Measurements from ENCODE around the gene KLHL3.

The KLHL3 gene

GRCh38 chr5:137610598-137610997 is 125.3 kb downstream of the KLHL3 start:
- Histone ChIP-seq H3K27me3 (ENCODE audit: control insufficient read depth, insufficient read depth, low read length) (no peaks in the 10 kb centered on the region), H3K9me3 (ENCODE audit: control insufficient read depth, low read length) (no peaks in the 10 kb centered on the region), H3K4me1 (ENCODE audit: control insufficient read depth, insufficient read depth, low read length) (no peaks in the 10 kb centered on the region), H3K4me3 (ENCODE audit: low read length) (no peak overlapping the region), H3K9ac (ENCODE audit: low read length) (no peak overlapping the region), H3K36me3 (ENCODE audit: control insufficient read depth, insufficient read depth, low read length) (no peaks in the 10 kb centered on the region)

- Histone ChIP-seq H3K36me3 (ENCODE audit: control insufficient read depth, insufficient read depth, low read length) (no peaks in the 10 kb centered on the region), H3K9me3 (ENCODE audit: control insufficient read depth, low read length) (no peaks in the 10 kb centered on the region), H3K4me3 (ENCODE audit: low read length) (no peak overlapping the region), H3K27me3 (ENCODE audit: control insufficient read depth, insufficient read depth, low read length) (no peaks in the 10 kb centered on the region), H3K4me1 (ENCODE audit: control insufficient read depth, insufficient read depth, low read length) (peaks cover 6% of the 10 kb centered on the region), H3K9ac (ENCODE audit: low read length) (no peak overlapping the region)
These were observed 126.8 kb downstream of the KLHL3 start for GRCh38 chr5:137609127-137609526.

DNA sequence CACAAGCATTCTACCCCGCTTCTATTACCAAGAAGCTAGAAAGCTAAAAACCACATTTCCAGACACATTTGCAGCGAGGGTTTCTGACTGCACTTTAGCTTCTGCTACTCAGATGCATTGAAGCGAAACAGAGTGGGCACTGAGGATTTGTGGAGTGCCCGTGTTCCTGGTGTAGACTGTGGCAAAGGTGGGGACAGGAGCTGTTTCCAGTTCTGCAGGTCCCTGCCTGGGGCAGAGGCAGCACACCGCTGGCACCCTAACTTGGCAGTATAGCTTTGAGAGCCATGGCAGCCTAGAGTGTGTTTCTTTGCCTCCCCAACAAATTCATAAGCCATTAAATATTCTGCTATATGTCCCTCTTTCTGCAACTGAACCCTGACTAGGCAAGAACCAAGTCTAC is 128.1 kb downstream of the KLHL3 start:
- Histone ChIP-seq H3K4me1 (ENCODE audit: control insufficient read depth, insufficient read depth, low read length) (peaks cover 6% of the 10 kb centered on the region), H3K9me3 (ENCODE audit: control insufficient read depth, low read length) (no peaks in the 10 kb centered on the region), H3K36me3 (ENCODE audit: control insufficient read depth, insufficient read depth, low read length) (no peaks in the 10 kb centered on the region)

GRCh38 chr5:137606401-137606800 is 129.5 kb downstream of the KLHL3 start:
- peaks cover 6% of the 10 kb centered on the region for H3K4me1 ChIP-seq (ENCODE audit: control insufficient read depth, insufficient read depth, low read length)
- no peak overlapping the region for H3K9ac ChIP-seq (ENCODE audit: low read length)
- H3K27me3 ChIP-seq (ENCODE audit: control insufficient read depth, insufficient read depth, low read length) = no peaks in the 10 kb centered on the region
- no peak overlapping the region for H3K4me3 ChIP-seq (ENCODE audit: low read length)
- no peaks in the 10 kb centered on the region for H3K9me3 ChIP-seq (ENCODE audit: control insufficient read depth, low read length)
- H3K36me3 ChIP-seq (ENCODE audit: control insufficient read depth, insufficient read depth, low read length) = no peaks in the 10 kb centered on the region

More for the DNA sequence above, 128.1 kb downstream of the KLHL3 start:
- H3K27me3 ChIP-seq (ENCODE audit: control insufficient read depth, insufficient read depth, low read length) = no peaks in the 10 kb centered on the region
- H3K9ac ChIP-seq (ENCODE audit: low read length) = no peak overlapping the region
- no peak overlapping the region for H3K4me3 ChIP-seq (ENCODE audit: low read length)

DNA sequence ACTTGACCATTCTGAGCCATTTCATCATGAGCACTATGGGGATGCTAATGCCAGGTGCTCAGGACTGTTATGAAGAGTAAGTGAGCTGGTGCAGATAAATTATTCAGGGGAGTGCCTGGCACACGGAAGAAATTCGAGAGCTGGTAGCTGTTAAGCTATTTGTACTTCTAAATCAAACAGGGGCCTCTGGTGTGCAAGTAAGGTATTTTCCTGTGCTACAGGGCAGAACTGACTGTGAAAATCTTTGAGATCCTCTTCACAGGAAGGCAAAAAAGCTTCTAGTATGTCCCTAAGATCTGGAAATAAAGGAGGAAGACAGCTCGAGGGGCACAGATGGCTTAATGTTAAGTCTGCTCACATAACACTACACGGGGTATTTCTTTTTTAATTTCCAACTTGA is 130.5 kb downstream of the KLHL3 start:
- no peak overlapping the region for H3K4me3 ChIP-seq (ENCODE audit: low read length)
- peaks cover 6% of the 10 kb centered on the region for H3K4me1 ChIP-seq (ENCODE audit: control insufficient read depth, insufficient read depth, low read length)
- no peaks in the 10 kb centered on the region for H3K27me3 ChIP-seq (ENCODE audit: control insufficient read depth, insufficient read depth, low read length)
- no peaks in the 10 kb centered on the region for H3K9me3 ChIP-seq (ENCODE audit: control insufficient read depth, low read length)
- H3K9ac ChIP-seq (ENCODE audit: low read length) = no peak overlapping the region
- H3K36me3 ChIP-seq (ENCODE audit: control insufficient read depth, insufficient read depth, low read length) = no peaks in the 10 kb centered on the region

DNA sequence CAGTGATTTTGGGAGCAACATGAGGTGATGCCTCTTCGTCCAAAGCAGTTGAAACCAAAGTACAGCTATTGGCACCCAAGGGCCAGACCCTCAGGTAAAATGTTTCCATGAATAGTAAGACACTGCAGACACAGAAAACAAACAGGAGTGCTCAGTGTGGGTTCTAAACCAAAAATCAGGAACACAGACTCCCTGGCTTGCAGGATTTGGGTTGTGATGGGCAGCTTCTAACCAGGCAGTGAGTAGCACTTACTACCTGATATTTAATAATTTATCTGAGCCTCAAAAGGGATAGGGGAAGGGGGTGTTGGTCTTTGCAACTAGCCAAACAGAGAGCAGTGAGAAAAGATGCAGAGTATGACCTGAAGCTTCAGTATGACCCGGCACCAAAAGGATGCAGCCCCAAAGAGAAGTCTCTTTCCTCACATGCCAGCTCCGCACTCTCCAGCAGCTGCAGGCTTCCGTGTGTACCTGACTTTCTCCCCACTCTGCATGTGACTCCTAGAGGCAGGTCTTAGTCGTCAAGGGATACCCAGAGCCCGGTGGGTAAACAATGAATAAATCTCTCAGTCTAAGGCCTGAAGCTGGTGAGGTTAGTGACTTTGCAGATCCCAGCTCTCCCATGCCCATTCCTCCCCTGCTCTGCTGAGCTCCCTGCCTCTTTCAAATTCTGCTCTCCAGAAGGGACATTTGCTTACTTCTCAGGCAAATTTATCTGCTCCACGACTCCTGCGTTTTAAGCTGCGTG is 131.4 kb downstream of the KLHL3 start:
- H3K4me3 ChIP-seq (ENCODE audit: low read length) = no peak overlapping the region
- no peaks in the 10 kb centered on the region for H3K36me3 ChIP-seq (ENCODE audit: control insufficient read depth, insufficient read depth, low read length)
- H3K27me3 ChIP-seq (ENCODE audit: control insufficient read depth, insufficient read depth, low read length) = no peaks in the 10 kb centered on the region
- no peaks in the 10 kb centered on the region for H3K9me3 ChIP-seq (ENCODE audit: control insufficient read depth, low read length)
- H3K4me1 ChIP-seq (ENCODE audit: control insufficient read depth, insufficient read depth, low read length) = peaks cover 6% of the 10 kb centered on the region
- H3K9ac ChIP-seq (ENCODE audit: low read length) = no peak overlapping the region

- Histone ChIP-seq H3K9me3 (ENCODE audit: control insufficient read depth, low read length) (no peaks in the 10 kb centered on the region), H3K4me3 (ENCODE audit: low read length) (no peak overlapping the region), H3K36me3 (ENCODE audit: control insufficient read depth, insufficient read depth, low read length) (no peaks in the 10 kb centered on the region), H3K27me3 (ENCODE audit: control insufficient read depth, insufficient read depth, low read length) (no peaks in the 10 kb centered on the region), H3K9ac (ENCODE audit: low read length) (no peak overlapping the region), H3K4me1 (ENCODE audit: control insufficient read depth, insufficient read depth, low read length) (peaks cover 6% of the 10 kb centered on the region)
These were observed 132.0 kb downstream of the KLHL3 start for GRCh38 chr5:137603891-137604290.

GRCh38 chr5:137603356-137603755 is 132.5 kb downstream of the KLHL3 start:
- no peak overlapping the region for H3K9ac ChIP-seq (ENCODE audit: low read length)
- no peak overlapping the region for H3K4me3 ChIP-seq (ENCODE audit: low read length)
- no peaks in the 10 kb centered on the region for H3K9me3 ChIP-seq (ENCODE audit: control insufficient read depth, low read length)
- no peaks in the 10 kb centered on the region for H3K36me3 ChIP-seq (ENCODE audit: control insufficient read depth, insufficient read depth, low read length)
- no peaks in the 10 kb centered on the region for H3K27me3 ChIP-seq (ENCODE audit: control insufficient read depth, insufficient read depth, low read length)
- H3K4me1 ChIP-seq (ENCODE audit: control insufficient read depth, insufficient read depth, low read length) = peaks cover 6% of the 10 kb centered on the region

DNA sequence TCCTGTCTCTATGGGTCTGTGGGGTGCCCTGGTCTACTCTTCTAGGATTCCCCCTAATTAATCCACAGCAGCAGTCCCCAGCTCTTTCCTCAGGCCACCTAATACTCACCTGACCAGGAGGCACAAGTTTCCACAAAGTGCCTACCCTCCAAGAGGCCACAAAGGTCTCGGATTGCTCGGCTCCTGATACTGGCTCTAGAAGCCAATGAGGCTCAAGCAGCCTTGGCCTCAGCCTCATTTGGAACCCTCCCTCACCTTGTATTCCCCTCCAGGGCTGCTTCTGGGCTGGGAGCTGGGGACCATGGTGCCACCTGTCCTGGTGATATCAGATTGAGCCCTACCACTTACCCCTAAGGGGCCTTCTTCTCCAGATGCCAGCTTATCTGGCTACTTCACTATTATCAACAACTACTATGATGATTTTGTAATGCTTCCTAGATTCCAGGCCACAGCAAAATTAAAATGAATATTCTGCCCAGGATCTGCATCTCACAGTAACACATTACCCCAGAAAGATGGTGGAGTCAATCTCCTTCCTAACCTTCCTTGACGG is 133.1 kb downstream of the KLHL3 start:
- peaks cover 6% of the 10 kb centered on the region for H3K4me1 ChIP-seq (ENCODE audit: control insufficient read depth, insufficient read depth, low read length)
- no peak overlapping the region for H3K4me3 ChIP-seq (ENCODE audit: low read length)
- H3K9me3 ChIP-seq (ENCODE audit: control insufficient read depth, low read length) = no peaks in the 10 kb centered on the region
- H3K9ac ChIP-seq (ENCODE audit: low read length) = no peak overlapping the region
- no peaks in the 10 kb centered on the region for H3K27me3 ChIP-seq (ENCODE audit: control insufficient read depth, insufficient read depth, low read length)
- no peaks in the 10 kb centered on the region for H3K36me3 ChIP-seq (ENCODE audit: control insufficient read depth, insufficient read depth, low read length)

GRCh38 chr5:137600721-137601360 is 135.0 kb downstream of the KLHL3 start:
- Histone ChIP-seq H3K4me1 (ENCODE audit: control insufficient read depth, insufficient read depth, low read length) (peaks cover 6% of the 10 kb centered on the region), H3K36me3 (ENCODE audit: control insufficient read depth, insufficient read depth, low read length) (no peaks in the 10 kb centered on the region), H3K4me3 (ENCODE audit: low read length) (no peak overlapping the region), H3K9me3 (ENCODE audit: control insufficient read depth, low read length) (no peaks in the 10 kb centered on the region), H3K9ac (ENCODE audit: low read length) (no peak overlapping the region), H3K27me3 (ENCODE audit: control insufficient read depth, insufficient read depth, low read length) (no peaks in the 10 kb centered on the region)

DNA sequence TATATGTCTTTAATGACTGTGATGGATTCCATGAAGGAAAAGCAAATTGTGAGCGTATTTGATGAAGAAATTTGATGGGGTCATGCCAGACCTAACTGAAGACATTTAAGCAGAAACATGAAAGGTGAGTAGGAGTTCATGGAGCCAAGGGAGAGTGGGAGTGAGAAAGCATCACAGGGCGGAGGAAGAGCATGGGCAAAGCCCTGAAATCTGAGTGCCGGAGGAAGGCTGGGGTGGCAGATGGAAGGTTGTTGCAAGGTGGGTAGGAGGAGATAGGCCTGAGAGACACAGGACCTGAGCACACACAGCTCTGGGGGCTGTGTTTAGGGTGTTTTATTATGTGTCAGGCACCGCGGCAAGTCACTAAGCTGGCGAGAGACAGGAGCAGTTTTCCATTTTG is 136.4 kb downstream of the KLHL3 start:
- Histone ChIP-seq H3K4me3 (ENCODE audit: low read length) (no peak overlapping the region), H3K27me3 (ENCODE audit: control insufficient read depth, insufficient read depth, low read length) (no peaks in the 10 kb centered on the region), H3K9ac (ENCODE audit: low read length) (no peak overlapping the region), H3K4me1 (ENCODE audit: control insufficient read depth, insufficient read depth, low read length) (peaks cover under 1% of the 10 kb centered on the region), H3K9me3 (ENCODE audit: control insufficient read depth, low read length) (no peaks in the 10 kb centered on the region), H3K36me3 (ENCODE audit: control insufficient read depth, insufficient read depth, low read length) (no peaks in the 10 kb centered on the region)

- no peak overlapping the region for H3K9ac ChIP-seq (ENCODE audit: low read length)
- H3K27me3 ChIP-seq (ENCODE audit: control insufficient read depth, insufficient read depth, low read length) = no peaks in the 10 kb centered on the region
- no peak overlapping the region for H3K4me3 ChIP-seq (ENCODE audit: low read length)
- no peaks in the 10 kb centered on the region for H3K9me3 ChIP-seq (ENCODE audit: control insufficient read depth, low read length)
- no peaks in the 10 kb centered on the region for H3K4me1 ChIP-seq (ENCODE audit: control insufficient read depth, insufficient read depth, low read length)
- no peaks in the 10 kb centered on the region for H3K36me3 ChIP-seq (ENCODE audit: control insufficient read depth, insufficient read depth, low read length)
These were observed 137.5 kb downstream of the KLHL3 start for GRCh38 chr5:137598399-137598798.
